Colonic mucosa (tissue), 4 donors: ENCODE data around the gene NPHS1. TPM values are rescaled to one million over a fixed set of nuclear protein-coding genes. Genes with fewer than 3 reads are reported as not detected.

ENCODE experiments used
- DNase-seq: peaks from one replicate; pipeline ENCODE4 v3.0.0-alpha.2; 2020
- H3K27ac ChIP-seq: fragments of 200-600 bp; one replicate; pipeline ENCODE4 v1.8.0; 2021
- H3K27me3 ChIP-seq: fragments of 200-600 bp; one replicate; pipeline ENCODE4 v1.8.0; 2021
- H3K36me3 ChIP-seq: fragments of 200-600 bp; one replicate; pipeline ENCODE4 v1.8.0; 2021
- H3K4me1 ChIP-seq: fragments of 200-600 bp; one replicate; pipeline ENCODE4 v1.8.0; 2021; ENCODE audit warnings: mild to moderate bottlenecking
- H3K4me3 ChIP-seq: fragments of 200-600 bp; one replicate; pipeline ENCODE4 v1.8.0; 2021
- H3K9ac ChIP-seq, 2 donors: one replicate each; pipeline ENCODE4 v1.7.0; 2013; ENCODE audit warnings: control low read depth in 2 of 2, low read depth in 2 of 2, low read length in 2 of 2
- H3K9me3 ChIP-seq: fragments of 200-600 bp; one replicate; pipeline ENCODE4 v1.8.0; 2021
- intact Hi-C: fragments of 100-400 bp; cut with DNase I; formaldehyde crosslinking; loops from one replicate; pipeline ENCODE4 v1.14.1; 2022
- total RNA-seq, 2 donors: library from RNA; stranded (reverse); fragmentation: NEBNext Ultra II Directional in 1 of 2; extraction: Animal tissue kit (Norgen Biotek cat#: 25700) in 1 of 2; gene quantifications; one replicate each; pipeline ENCODE4 v1.2.1, GENCODE V29; 2021
- TF ChIP-seq, protein P1 (sequence below): fragments of 200-600 bp; IDR thresholded peaks from one replicate; pipeline ENCODE4 v1.8.0; 2022; ENCODE audit warnings: antibody characterized with exemption, mild to moderate bottlenecking
- donor health status: healthy.
- donor health status: DM: no; HTN: no; CAD: no.
- donor health status: DM: no; HTN: no; CAD: no.

The NPHS1 gene
- total RNA-seq, 2 donors from 2014 or later = not detected

DNA sequence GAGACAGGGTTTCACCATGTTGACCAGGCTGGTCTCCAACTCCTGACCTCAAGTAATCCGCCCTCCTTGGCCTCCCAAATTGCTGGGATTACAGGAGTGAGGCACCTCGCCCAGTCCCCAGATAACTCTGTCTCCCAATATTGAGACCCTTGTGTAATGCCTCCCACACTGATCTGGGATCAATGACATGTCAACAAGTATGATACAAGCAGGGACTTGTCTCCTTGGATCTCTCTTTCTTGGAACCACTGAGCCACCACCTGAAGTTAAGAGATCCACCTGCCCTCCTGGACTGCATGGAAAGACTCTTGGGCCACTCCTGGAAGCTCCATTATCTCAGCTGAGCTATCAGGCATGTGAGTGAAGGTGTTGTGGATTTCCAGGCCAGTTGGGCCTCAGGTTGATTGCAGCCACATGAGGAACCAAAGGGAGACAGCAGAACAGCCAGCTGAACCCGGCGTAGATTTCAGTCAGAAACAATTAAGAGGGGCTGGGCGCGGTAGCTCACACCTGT, 33.0 kb upstream of the NPHS1 start:
- Histone ChIP-seq H3K36me3 (peaks cover 8% of the 10 kb centered on the region), H3K27ac (no peak overlapping the region), H3K9me3 (no peaks in the 10 kb centered on the region), H3K9ac (no peak overlapping the region), H3K4me1 (no peaks in the 10 kb centered on the region), H3K4me3 (no peak overlapping the region), H3K27me3 (no peaks in the 10 kb centered on the region)
- DNase-seq = no peak
- TF ChIP-seq, protein P1, sequence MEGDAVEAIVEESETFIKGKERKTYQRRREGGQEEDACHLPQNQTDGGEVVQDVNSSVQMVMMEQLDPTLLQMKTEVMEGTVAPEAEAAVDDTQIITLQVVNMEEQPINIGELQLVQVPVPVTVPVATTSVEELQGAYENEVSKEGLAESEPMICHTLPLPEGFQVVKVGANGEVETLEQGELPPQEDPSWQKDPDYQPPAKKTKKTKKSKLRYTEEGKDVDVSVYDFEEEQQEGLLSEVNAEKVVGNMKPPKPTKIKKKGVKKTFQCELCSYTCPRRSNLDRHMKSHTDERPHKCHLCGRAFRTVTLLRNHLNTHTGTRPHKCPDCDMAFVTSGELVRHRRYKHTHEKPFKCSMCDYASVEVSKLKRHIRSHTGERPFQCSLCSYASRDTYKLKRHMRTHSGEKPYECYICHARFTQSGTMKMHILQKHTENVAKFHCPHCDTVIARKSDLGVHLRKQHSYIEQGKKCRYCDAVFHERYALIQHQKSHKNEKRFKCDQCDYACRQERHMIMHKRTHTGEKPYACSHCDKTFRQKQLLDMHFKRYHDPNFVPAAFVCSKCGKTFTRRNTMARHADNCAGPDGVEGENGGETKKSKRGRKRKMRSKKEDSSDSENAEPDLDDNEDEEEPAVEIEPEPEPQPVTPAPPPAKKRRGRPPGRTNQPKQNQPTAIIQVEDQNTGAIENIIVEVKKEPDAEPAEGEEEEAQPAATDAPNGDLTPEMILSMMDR = no peak
- intact Hi-C loops = no loop called here

DNA sequence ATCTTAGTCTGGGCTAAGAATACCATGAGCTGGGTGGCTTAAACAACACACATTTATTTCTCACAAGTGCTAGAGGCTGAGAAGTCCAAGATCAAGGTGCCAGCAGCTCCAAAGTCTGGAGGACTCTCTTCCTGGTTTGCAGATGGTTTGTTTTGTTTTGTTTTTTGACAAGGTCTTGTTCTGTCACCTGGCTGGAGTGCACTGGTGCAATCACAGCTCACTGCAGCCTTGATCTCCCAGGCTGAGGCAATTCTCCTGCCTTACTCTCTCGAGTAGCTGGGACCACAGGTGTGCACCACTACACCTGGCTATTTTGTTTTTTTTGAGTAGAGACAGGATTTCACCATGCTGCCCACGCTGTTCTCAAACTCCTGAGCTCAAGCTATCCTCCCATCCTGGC, 31.6 kb upstream of the NPHS1 start:
- H3K4me1 ChIP-seq = no peaks in the 10 kb centered on the region
- intact Hi-C loops = loop anchor here (5.0 kb wide), 1 partner anchor 48 kb away; no protein-coding TSS in a partner anchor
- H3K27ac ChIP-seq = no peak overlapping the region
- no peaks in the 10 kb centered on the region for H3K27me3 ChIP-seq
- DNase-seq = no peak
- H3K9me3 ChIP-seq = no peaks in the 10 kb centered on the region
- TF ChIP-seq, protein P1 = no peak
- H3K9ac ChIP-seq = no peak overlapping the region
- H3K4me3 ChIP-seq = no peak overlapping the region
- H3K36me3 ChIP-seq = peaks cover 8% of the 10 kb centered on the region

DNA sequence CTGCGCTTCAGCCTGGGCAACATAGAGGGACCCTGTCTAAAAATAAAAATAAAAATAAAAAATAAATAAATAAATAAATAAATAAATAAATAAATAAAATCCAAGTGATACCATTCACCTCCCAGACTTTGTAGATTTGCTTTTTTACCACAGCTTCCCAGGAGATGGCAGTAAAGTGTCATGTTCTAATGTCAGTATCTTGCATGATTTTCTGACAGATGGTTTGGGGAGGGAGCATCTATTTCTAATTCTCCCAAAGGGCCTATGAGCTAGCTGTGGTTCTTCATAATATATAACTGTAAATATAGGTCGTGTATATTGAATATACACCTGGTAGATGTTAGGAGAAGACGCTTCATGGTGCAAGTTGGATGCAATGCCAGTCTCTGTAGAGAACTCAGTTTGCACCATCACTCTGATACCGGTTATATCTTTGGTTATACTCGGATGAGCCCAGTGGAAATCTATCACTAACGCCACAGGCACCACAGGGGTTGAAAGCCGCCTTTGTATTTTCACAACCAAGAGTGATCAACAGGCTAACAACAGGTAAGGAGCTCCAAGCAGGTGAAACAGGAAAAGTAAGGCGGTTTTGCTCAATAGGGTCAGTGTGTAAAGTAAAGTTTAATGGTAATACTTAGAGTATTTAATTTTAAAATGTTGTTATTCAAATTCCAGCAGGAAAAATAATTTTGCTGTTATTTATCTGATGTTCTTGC, 30.0 kb upstream of the NPHS1 start:
- TF ChIP-seq, protein P1 = peak; percentile 41
- no peaks in the 10 kb centered on the region for H3K27me3 ChIP-seq
- no peak overlapping the region for H3K4me3 ChIP-seq
- no peaks in the 10 kb centered on the region for H3K4me1 ChIP-seq
- intact Hi-C loops = loop anchor here (5.0 kb wide), 1 partner anchor 50 kb away; no protein-coding TSS in a partner anchor
- DNase-seq = peak; percentile 62
- H3K27ac ChIP-seq = no peak overlapping the region
- no peaks in the 10 kb centered on the region for H3K36me3 ChIP-seq
- no peaks in the 10 kb centered on the region for H3K9me3 ChIP-seq
- no peak overlapping the region for H3K9ac ChIP-seq

DNA sequence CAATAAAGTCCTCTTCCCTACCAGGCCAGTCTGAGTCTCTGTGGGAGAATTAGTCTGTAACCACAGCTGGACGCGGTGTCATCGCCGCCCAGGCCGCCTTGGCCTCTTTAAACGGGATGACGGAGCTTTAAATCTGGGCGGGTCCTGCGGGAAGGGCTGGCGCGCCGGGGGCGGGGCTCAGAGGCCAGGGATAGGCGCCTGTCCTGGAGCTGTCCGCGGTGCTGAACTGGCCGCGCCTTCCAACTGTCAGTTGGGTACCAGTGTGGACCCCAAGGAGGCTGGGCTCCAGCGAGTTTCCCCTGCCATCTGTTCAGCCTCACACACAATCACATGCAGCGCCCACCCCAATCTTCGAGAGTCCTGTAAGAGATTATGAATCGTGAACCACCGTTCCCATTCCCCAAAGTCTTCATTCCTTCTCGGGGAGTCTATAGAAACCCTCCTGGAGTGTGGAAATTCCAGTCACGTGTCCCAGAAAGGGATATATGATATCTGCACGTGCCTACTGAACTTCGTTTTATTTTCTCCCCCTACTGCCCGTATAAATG, 27.5 kb upstream of the NPHS1 start:
- H3K9me3 ChIP-seq = no peaks in the 10 kb centered on the region
- TF ChIP-seq, protein P1 = no peak
- no peak overlapping the region for H3K9ac ChIP-seq
- intact Hi-C loops = loop anchor here (2.0 to 5.0 kb wide), 2 partner anchors 52 to 187 kb away; no protein-coding TSS in a partner anchor
- H3K27ac ChIP-seq = no peak overlapping the region
- no peaks in the 10 kb centered on the region for H3K36me3 ChIP-seq
- peak; percentile 93 for DNase-seq
- H3K4me1 ChIP-seq = no peaks in the 10 kb centered on the region
- H3K4me3 ChIP-seq = no peak overlapping the region
- no peaks in the 10 kb centered on the region for H3K27me3 ChIP-seq

DNA sequence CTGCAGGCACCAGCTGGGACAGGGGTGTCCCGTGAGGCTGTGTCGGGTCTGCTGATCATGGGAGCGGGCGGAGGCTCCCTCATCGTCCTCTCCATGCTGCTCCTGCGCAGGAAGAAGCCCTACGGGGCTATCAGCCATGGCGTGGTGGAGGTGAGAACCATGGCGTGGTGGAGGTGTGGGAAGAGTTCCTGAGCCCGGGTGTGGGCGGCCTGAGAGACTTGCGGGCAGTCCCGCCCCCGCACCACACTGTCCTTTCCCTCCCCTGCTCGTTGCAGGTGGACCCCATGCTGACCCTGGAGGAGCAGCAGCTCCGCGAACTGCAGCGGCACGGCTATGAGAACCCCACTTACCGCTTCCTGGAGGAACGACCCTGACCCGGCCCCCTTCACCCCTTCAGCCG, 26.8 kb upstream of the NPHS1 start:
- intact Hi-C loops = no loop called here
- H3K9ac ChIP-seq = no peak overlapping the region
- no peaks in the 10 kb centered on the region for H3K9me3 ChIP-seq
- TF ChIP-seq, protein P1 = no peak
- no peak overlapping the region for H3K4me3 ChIP-seq
- no peak for DNase-seq
- H3K27me3 ChIP-seq = no peaks in the 10 kb centered on the region
- H3K4me1 ChIP-seq = no peaks in the 10 kb centered on the region
- H3K36me3 ChIP-seq = no peaks in the 10 kb centered on the region
- no peak overlapping the region for H3K27ac ChIP-seq
